Measurements from ENCODE around the gene FMNL2.

The FMNL2 gene

DNA sequence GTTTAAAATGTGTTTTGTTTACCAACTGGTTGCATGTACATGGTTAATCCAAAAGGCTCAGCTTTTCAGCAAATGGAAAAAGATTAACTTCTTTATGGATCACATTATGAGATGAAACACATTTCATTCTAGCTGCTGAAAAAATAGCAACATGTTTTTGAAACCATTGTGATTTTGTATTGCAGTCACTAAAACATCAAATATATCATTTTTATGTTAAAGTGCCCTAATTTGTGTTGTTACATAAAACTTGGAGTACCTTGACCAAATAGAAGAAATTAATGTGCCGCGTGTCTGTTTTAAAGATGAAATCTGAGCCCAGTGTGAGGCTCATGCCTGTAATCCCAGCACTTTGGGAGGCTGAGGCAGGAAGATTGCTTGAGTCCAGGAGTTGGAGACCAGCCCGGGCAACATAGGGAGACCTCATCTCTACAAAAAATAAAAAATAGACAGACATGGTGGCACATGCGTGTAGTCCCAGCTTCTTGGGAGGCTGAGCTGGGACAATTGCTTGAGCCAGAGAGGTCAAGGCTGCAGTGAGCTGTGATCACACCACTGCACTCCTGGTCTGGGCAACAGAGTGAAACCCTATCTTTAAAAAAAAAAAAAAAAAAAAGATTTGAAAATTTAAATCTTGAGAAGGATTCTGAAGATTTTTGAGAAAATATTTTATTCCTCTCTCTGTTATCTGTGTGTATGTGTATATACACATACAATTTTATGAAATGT lies 96.6 kb downstream of the FMNL2 start:
- DNase-seq: no peak

DNA sequence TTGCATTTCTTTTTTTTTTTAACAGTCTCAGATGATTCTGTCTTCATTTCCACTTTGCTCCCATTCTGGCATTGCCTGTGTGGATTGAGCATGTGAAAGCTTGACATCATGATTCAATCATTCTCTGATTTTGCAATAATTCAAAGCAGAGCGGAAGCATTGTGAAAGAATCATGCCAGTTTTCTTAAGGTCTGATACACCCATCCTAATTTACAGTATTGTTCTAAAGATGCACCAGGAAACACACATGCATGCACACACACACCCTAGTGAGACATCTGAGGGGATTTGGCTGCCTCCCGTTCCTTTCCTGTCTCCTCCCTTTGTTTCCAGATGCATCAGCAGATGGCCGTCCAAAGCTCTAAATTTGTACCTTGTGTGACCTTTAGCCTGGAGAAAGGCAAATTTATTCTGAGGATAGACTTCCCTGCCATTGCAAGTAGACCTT lies 97.3 kb downstream of the FMNL2 start:
- no peak for DNase-seq

- no peak for DNase-seq
Measured at GRCh38 chr2:152432765-152433164, 97.8 kb downstream of the FMNL2 start.

- DNase-seq: no peak
Measured at GRCh38 chr2:152433289-152433688, 98.3 kb downstream of the FMNL2 start.

GRCh38 chr2:152433791-152434190 lies 98.8 kb downstream of the FMNL2 start:
- no peak for DNase-seq

DNA sequence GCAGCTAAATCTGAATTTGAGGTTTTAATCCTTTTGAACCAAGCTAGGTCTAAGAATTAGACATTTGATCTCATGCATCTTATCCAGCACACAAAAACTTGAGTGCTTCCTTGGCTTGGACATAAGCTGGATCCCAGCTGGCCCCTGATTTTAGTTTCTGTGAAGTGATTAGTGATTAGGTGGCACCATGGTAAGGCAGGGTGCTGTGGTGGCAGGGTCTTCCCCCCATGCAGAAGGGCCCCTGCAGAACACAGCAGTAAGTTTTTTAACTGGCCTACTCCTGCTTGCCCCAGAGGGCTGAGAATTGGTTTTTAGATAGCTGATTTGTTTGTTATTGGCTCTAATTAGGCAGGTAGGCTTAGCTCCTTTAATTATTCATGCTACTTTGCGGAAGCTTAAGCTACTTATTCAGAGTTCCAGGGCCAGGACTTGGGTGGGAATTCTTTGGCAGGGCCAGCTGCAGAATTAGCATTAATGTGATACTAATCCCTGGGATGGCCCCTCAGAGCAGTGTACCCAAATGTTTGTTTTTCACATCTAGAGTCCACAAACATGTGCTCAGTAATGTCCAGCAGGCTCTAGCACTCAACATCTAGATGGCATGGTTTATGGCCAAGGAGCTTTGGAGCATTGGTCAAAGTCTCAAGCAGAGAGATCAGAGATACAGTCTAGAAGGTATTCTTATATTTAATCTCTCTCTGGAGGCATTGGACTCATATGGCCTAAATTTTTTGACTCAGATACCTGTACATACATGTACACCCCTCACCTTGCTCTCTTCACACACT lies 99.6 kb downstream of the FMNL2 start:
- DNase-seq: no peak

DNA sequence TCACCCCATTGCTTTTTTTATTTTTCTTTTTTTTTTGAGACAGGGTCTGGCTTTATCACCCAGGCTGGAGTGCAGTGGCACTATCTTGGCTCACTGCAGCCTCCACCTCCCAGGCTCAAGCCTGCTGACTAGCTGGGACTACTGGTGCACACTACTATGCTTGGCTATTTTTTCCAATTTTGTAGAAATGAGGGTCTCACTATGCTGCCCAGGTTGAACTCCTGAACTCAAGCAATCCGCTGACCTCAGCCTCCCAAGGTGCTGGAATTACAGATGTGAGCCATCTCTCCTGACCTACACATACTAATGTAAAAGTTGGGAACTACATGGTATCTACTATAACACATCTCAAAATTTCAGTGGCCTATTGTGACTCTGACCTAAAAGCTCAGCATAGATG lies 101.2 kb downstream of the FMNL2 start:
- DNase-seq: no peak

- no peak for DNase-seq
Measured at GRCh38 chr2:152437276-152438108, 102.5 kb downstream of the FMNL2 start.

DNA sequence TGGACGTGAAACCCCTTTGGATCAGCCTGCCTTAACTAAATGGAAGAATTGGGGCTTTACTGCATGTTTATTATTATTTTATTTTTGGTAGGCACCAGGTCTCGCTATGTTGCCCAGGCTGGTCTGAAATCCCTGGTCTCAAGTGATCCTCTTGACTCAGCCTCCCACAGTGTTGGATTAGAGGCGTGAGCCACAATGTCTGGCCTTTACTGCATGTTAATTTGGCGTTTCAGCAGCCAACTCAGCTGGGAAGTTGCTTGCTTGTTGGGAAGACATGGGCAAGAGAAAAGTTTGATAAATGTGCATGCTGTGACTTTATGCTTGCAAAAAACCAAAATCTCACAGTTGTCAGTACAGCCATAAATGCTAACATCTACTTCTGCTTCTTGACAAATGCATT lies 105.1 kb downstream of the FMNL2 start:
- no peak for DNase-seq

DNA sequence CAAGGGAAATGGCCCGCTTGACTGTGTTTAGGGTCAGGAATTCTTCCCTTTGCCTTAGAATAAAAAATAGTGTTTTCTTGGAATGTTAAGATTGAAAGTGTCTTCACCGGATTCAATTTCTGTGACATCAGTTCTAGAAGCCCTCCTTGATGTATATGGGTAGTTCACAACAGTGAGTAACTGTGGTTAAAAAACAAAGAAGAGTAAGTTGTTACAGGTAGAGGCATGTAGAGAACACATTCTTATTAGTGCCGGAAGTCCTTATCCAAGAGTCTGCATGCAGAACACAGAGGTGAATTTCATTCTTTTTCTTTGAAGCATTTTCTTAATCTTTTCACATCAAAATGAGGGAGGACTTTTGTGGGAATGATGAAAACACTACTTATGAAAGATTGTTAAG lies 105.5 kb downstream of the FMNL2 start:
- no peak for DNase-seq

DNA sequence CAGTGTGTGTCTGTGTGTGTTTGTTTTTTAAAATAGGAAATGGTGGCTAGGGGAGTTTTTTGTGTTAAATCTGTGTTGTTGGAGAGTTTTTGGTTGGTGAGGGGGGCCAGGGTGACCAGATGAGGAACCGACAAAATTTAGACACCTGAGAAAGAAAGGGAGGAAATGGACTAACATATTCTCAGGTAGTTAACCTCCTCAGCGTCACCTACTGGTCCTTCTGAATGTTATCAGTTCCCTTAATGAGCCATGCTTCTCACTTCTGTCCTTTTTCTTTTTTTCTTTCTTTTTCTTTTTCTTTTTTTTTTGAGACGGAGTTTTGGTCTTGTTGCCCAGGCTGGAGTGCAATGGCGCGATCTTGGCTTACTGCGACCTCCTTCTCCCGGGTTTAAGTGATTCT lies 107.0 kb downstream of the FMNL2 start:
- no peak for DNase-seq

- DNase-seq: no peak
Measured at GRCh38 chr2:152443771-152444170, 108.8 kb downstream of the FMNL2 start.

DNA sequence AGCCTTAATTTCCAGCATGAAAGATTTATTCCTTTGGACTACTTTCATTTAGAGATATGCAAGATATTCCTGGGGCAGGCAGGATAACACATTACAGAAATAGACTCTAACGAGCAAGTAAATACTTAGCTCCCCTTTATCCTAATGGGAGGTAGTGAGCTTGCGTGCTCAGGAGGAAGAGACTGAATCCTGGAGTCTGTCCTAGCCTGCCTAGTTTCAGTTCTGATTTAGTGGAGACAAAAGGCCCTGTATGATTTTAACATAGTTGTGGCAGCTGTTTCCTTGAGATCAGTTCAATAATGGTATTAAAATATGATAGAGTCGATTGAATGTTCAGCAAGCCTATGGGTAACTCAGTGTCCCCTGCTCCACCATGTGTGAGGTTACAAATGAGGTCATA lies 109.5 kb downstream of the FMNL2 start:
- DNase-seq: no peak

DNA sequence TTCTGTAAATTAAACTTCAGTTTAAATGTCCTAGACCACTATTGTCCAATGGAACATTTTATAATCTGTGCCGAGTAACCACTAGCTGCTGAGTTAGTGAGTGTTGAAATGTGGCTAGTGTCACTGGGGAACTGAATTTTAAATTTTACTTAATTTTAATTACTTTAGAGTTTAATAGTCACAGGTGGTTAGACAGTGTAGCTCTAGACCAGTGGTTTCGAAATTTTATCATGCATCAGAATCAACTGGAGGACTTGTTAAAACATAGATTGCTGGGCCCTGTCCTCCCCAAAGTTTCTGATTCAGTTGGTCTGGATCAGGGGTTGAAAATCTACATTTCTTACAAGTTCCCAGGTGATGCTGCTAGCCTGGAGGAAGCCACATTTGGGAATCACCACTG lies 110.4 kb downstream of the FMNL2 start:
- no peak for DNase-seq

- DNase-seq: no peak
Measured at GRCh38 chr2:152445791-152446201, 110.8 kb downstream of the FMNL2 start.

- DNase-seq: no peak
Measured at GRCh38 chr2:152446213-152446612, 111.2 kb downstream of the FMNL2 start.

GRCh38 chr2:152447897-152448296 lies 112.9 kb downstream of the FMNL2 start:
- DNase-seq: no peak

DNA sequence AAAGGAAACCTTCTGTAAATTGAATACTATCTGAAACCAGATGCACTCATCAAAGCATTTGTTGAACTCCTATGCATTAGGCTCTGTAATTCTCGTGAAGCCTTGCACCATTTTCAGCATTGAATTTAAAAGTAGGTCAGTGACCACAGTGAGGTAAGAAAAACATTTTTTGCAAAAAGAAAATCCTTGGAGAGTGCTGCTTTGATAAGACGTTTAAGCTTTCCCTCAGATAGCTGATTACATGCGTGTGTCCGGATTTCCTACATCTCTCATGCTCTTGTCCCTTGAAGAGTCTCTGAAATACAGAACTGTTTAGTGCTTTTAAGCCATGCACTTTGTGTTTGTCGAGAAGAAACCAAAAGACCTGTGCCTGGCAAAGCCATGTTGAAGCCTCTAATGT lies 113.6 kb downstream of the FMNL2 start:
- DNase-seq: no peak

DNA sequence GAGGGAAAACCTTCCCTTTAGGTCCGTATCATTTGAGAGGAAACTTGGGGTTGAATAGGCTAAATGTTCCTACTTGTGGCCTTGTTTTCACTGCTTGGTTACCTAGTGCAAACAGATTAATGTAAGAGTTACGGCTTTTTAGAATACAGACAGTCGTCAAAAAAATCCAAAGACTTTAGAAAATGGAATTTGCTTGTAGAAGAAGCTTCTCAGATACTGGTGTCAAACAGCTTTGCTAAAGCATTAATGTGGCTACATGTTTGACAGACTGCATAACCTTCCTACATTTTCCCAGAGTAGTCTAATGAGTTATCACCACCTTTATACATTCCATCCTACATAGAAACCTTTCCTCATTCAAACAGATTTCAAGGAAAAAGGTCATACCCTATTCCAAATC lies 114.6 kb downstream of the FMNL2 start:
- DNase-seq: no peak

DNA sequence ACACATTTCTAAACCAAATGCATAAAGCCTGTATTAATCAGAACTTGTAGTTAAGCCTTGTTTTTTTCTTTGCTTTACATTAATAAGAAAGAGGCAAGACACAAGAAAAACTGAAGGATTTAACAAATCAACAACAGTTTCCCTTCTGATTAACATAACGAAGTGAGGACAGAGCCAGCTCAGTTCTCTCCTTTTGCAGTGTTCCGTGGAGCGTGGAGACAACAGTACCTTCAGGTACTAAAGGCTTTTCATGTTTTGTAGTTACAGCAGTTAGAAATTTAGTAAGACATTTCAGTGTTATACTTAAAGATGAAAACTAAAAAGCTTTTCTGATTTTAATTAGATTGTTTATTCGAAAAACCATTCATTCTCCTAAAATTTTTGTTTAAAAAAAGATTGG lies 115.2 kb downstream of the FMNL2 start:
- DNase-seq: no peak

DNA sequence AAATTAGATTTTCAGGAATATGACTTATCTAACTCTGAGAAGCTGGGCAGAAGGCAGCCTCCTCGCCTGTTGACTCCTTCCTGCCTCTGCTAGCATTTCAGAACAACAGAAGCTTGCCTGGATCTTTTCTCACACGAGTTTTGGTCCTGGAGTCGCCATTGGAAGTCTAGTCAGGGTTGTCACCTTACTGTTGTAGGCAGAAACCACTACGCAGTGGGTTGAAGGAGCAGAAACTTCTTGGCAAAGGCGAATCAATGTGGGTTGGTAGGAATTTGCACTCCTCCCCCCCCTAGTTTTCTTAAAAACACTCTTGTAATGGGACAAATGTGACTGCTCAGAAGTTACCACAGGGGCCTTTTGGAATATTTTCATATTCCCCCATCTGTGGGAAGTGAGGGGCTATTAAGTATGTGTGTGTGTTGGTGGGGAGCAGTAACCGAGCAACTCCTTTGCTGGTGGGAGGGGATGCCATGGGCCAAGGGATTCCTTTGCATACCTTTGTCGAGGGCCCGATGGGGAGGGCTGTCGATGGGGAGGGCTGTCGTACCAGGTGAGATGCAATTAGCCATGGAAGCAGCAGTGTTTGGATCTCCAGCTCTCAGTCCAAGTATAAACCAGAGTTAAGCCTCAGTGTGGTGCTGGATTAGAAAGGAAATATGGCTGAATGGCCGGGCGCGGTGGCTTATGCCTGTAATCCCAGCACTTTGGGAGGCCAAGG lies 117.4 kb downstream of the FMNL2 start:
- no peak for DNase-seq

- DNase-seq: no peak
Measured at GRCh38 chr2:152453129-152453911, 118.3 kb downstream of the FMNL2 start.
